ENCODE results near the gene EIF2D.

GRCh38 chr1:206565995-206566394, 46.3 kb downstream of the EIF2D start:
- TF ChIP-seq YY1 (IDR thresholded peaks at IDR 0.05; ENCODE audit: insufficient read depth, insufficient read length) (no peak), SUZ12 (IDR thresholded peaks at IDR 0.05; ENCODE audit: extremely low read depth, insufficient read depth, insufficient read length) (no peak)
